PFSK-1 (cell line): ENCODE results near the gene MRPL4.

ENCODE experiments used
- POLR2AphosphoS5 ChIP-seq: IDR thresholded peaks from 2 replicates; pipeline ENCODE4 v1.6.1; 2012; ENCODE audit warnings: low read depth, mild to moderate bottlenecking, control low read depth, low read length, moderate library complexity
- SIN3A ChIP-seq: IDR thresholded peaks from 2 replicates; pipeline ENCODE4 v1.6.1; 2012; ENCODE audit warnings: mild to moderate bottlenecking, low read length, moderate library complexity, borderline replicate concordance; ENCODE audit not compliant: insufficient read depth
- TAF1 ChIP-seq: IDR thresholded peaks from 2 replicates; pipeline ENCODE4 v1.6.1; 2012; ENCODE audit warnings: low read length, control low read depth, borderline replicate concordance; ENCODE audit not compliant: insufficient read depth

GRCh38 chr19:10295847-10296591, 44.0 kb downstream of the MRPL4 start:
- TF ChIP-seq POLR2AphosphoS5 (no peak), TAF1 (no peak), SIN3A (no peak)
